Fibroblast of the conjunctiva (primary cell): ENCODE measurements around the gene CTCF.

Experiments used
- DNase-seq: peaks from one replicate; pipeline ENCODE4 v3.0.0-alpha.2; 2010; ENCODE audit warnings: low read depth

The CTCF gene

GRCh38 chr16:67685388-67686112, 123.2 kb downstream of the CTCF start:
- DNase-seq: no peak
